A673 (cell line): Measurements from ENCODE around the gene IRGC. TPM values are rescaled to one million over a fixed set of nuclear protein-coding genes. Genes with fewer than 3 reads are reported as not detected.

Source experiments
- BruUV-seq: library from RNA; stranded (reverse); fragments of 400-500 nt; replicated peaks from 2 replicates; lab custom pipeline; 2021; lab: Mats Ljungman, UMichigan
- CTCF ChIA-PET: fragments of 300-600 bp; sonication (Branson Sonifier 250); formaldehyde crosslinking; loops from one replicate; lab custom pipeline; 2022; ENCODE audit warnings: antibody characterized with exemption; lab: Charles Lee
- POLR2A ChIA-PET: fragments of 300-600 bp; sonication (Branson Sonifier 250); formaldehyde crosslinking; loops from one replicate; lab custom pipeline; 2022; ENCODE audit warnings: antibody characterized with exemption; ENCODE audit not compliant: low non-redundant PET; lab: Charles Lee
- DNase-seq: peaks from one replicate; pipeline ENCODE4 v3.0.0-alpha.2; 2015; ENCODE audit warnings: low spot score
- H3K27ac ChIP-seq: fragments of 200-600 bp; sonication (generic); 2 replicates; pipeline ENCODE4 v1.5.1; 2016; ENCODE audit warnings: mixed run types, low read depth, mild to moderate bottlenecking, mixed read lengths, antibody characterized with exemption, low read length; ENCODE audit not compliant: poor library complexity, severe bottlenecking
- H3K27me3 ChIP-seq: fragments of 200-600 bp; sonication (generic); replicated peaks from 2 replicates; pipeline ENCODE4 v1.6.1; 2017; ENCODE audit warnings: mixed run types, low read depth, mild to moderate bottlenecking, mixed read lengths, antibody characterized with exemption, low read length; ENCODE audit not compliant: insufficient read depth, poor library complexity
- H3K36me3 ChIP-seq: fragments of 200-600 bp; sonication (generic); 2 replicates; pipeline ENCODE4 v1.6.1; 2016; ENCODE audit warnings: mixed run types, mild to moderate bottlenecking, mixed read lengths, antibody characterized with exemption, low read length; ENCODE audit not compliant: insufficient read depth, poor library complexity, severe bottlenecking
- H3K4me1 ChIP-seq: fragments of 200-600 bp; sonication (generic); 2 replicates; pipeline ENCODE4 v1.6.1; 2017; ENCODE audit warnings: mixed run types, mild to moderate bottlenecking, mixed read lengths, antibody characterized with exemption, low read length; ENCODE audit not compliant: insufficient read depth, poor library complexity, severe bottlenecking
- H3K4me3 ChIP-seq: fragments of 200-600 bp; sonication (generic); 2 replicates; pipeline ENCODE4 v1.5.1; 2016; ENCODE audit warnings: low read depth, mixed run types, mild to moderate bottlenecking, mixed read lengths, low read length; ENCODE audit not compliant: poor library complexity, severe bottlenecking
- H3K9me3 ChIP-seq: fragments of 200-600 bp; sonication (generic); 2 replicates; pipeline ENCODE4 v1.6.1; 2016; ENCODE audit warnings: mixed run types, low read depth, mild to moderate bottlenecking, mixed read lengths, antibody characterized with exemption, low read length; ENCODE audit not compliant: poor library complexity, severe bottlenecking
- EZH2 ChIP-seq: fragments of 200-600 bp; sonication (generic); IDR thresholded peaks from 2 replicates; pipeline ENCODE4 v1.6.1; 2017; ENCODE audit warnings: borderline replicate concordance, low read depth, mild to moderate bottlenecking, mixed read lengths, antibody characterized with exemption, low read length; ENCODE audit not compliant: poor library complexity, severe bottlenecking
- intact Hi-C: fragments of 100-400 bp; cut with micrococcal nuclease; formaldehyde crosslinking; loops from one replicate; pipeline ENCODE4 v1.10.0; 2022; ENCODE audit not compliant: unreplicated experiment
- total RNA-seq: library from RNA; stranded (reverse); gene quantifications from 2 replicates; pipeline ENCODE4 v1.2.3, GENCODE V29; 2021
- TF ChIP-seq, protein P1 (sequence below): fragments of 300-800, 200-600 bp; sonication (generic); conservative IDR thresholded peaks from 2 replicates; pipeline ENCODE4 v1.5.1; 2017; ENCODE audit warnings: low read depth, mild to moderate bottlenecking, antibody characterized with exemption, low read length, moderate library complexity, mixed read lengths

IRGC gene
- total RNA-seq, 1 experiment from 2014 or later, result not detected

DNA sequence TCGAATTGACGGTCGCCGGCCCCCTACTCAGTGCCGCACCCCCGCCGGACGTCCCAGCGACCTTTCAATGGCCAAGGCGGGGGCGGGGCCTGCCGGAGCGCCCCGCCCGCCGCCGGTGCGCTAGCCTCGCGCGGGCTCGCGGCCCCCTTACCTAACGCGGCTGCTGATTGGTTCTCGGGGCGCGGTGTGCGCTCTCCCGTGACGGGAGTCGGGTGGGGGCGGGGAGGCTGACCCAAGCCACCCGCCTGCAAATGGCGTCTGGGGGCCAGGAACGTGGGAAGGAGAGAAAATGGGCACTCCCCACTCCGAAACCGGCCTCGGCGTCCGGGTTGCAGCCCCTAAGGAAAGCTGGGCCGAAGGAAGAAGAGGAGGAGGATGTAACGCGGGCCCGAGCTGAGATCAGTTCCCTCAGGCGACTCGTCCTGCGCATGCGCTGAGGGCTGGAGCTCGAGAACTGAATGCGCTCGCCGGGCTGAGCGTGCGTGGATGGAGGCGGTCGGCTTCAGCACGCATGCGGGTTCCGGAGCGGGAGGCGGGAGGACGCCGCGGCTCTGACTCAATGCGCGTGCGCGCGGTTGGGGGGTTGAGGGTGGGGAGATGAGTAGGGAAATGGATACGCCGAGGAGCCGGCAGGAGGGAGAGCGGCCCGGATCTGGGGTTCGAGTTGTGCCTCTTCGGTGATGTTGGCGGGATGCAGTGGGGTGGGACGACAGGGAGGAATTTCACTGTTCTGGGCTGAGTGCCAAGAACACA lies 38.8 kb downstream of the IRGC start, which contains the start of gene SMG9:
TSS of gene SMG9 (minus strand) at position 460 of the 753 bp plus-strand sequence. CDS start 4,221 bp downstream, outside the sequence.
- peak within 1 kb of the TSS; percentile 67 for H3K4me3 ChIP-seq
- no peaks in the 10 kb centered on the region for H3K27me3 ChIP-seq
- intact Hi-C loops, result no loop called here
- H3K36me3 ChIP-seq, result peaks cover 20% of the 10 kb centered on the region
- ChIA-PET POLR2A (interaction anchor here (0.6 to 0.8 kb wide), 3 partner anchors 8 to 43 kb away, joined by 4 to 5 read pairs (median 4); no protein-coding TSS in a partner anchor), CTCF (interaction anchor here (0.6 to 1.5 kb wide), 3 partner anchors 9 to 56 kb away, joined by 3 to 9 read pairs (median 3); no protein-coding TSS in a partner anchor)
- H3K27ac ChIP-seq, result peak within 1 kb of the TSS; percentile 98
- H3K9me3 ChIP-seq, result no peaks in the 10 kb centered on the region
- BruUV-seq, result no TSS peak
- TF ChIP-seq, protein P1, sequence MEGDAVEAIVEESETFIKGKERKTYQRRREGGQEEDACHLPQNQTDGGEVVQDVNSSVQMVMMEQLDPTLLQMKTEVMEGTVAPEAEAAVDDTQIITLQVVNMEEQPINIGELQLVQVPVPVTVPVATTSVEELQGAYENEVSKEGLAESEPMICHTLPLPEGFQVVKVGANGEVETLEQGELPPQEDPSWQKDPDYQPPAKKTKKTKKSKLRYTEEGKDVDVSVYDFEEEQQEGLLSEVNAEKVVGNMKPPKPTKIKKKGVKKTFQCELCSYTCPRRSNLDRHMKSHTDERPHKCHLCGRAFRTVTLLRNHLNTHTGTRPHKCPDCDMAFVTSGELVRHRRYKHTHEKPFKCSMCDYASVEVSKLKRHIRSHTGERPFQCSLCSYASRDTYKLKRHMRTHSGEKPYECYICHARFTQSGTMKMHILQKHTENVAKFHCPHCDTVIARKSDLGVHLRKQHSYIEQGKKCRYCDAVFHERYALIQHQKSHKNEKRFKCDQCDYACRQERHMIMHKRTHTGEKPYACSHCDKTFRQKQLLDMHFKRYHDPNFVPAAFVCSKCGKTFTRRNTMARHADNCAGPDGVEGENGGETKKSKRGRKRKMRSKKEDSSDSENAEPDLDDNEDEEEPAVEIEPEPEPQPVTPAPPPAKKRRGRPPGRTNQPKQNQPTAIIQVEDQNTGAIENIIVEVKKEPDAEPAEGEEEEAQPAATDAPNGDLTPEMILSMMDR, result no peak
- TF ChIP-seq EZH2, result no peak
- DNase-seq, result peak; percentile 98
- peaks cover 11% of the 10 kb centered on the region for H3K4me1 ChIP-seq

GRCh38 chr19:43755256-43755801 lies 39.5 kb downstream of the IRGC start:
- peaks cover 14% of the 10 kb centered on the region for H3K36me3 ChIP-seq
- no peak for TF ChIP-seq EZH2
- TF ChIP-seq, protein P1, result no peak
- no peaks in the 10 kb centered on the region for H3K9me3 ChIP-seq
- no peaks in the 10 kb centered on the region for H3K27me3 ChIP-seq
- intact Hi-C loops, result no loop called here
- peaks cover 11% of the 10 kb centered on the region for H3K4me1 ChIP-seq
- peak overlapping the region; percentile 67 for H3K4me3 ChIP-seq
- ChIA-PET POLR2A (no interaction called here), CTCF (interaction anchor here (0.6 to 1.5 kb wide), 4 partner anchors 10 to 759 kb away, joined by 3 to 9 read pairs (median 3); no protein-coding TSS in a partner anchor)
- BruUV-seq, result TSS peak; percentile 94
- DNase-seq, result peak; percentile 85
- peak overlapping the region; percentile 98 for H3K27ac ChIP-seq

GRCh38 chr19:43759515-43759914 lies 43.6 kb downstream of the IRGC start:
- ChIA-PET POLR2A (no interaction called here), CTCF (interaction anchor here (1.2 kb wide), 1 partner anchor 14 kb away, joined by 4 read pairs; no protein-coding TSS in a partner anchor)
- Histone ChIP-seq H3K4me1 (no peaks in the 10 kb centered on the region), H3K4me3 (no peak overlapping the region), H3K9me3 (no peaks in the 10 kb centered on the region), H3K27ac (no peak overlapping the region), H3K36me3 (no peaks in the 10 kb centered on the region), H3K27me3 (no peaks in the 10 kb centered on the region)
- TF ChIP-seq EZH2, result no peak
- TF ChIP-seq, protein P1, result 0 out of 2 replicates have a peak, but pooled peaks have one; percentile 27
- no TSS peak for BruUV-seq
- intact Hi-C loops, result no loop called here
- DNase-seq, result peak; percentile 29
